H9 (cell line): ENCODE data around the gene RBM7. TPM values are rescaled to one million over a fixed set of nuclear protein-coding genes. Genes with fewer than 3 reads are reported as not detected.

ENCODE experiments used
- DNase-seq: peaks from one replicate; pipeline ENCODE4 v3.0.0-alpha.2; 2017
- H2AFZ ChIP-seq: one replicate; pipeline ENCODE4 v1.6.1; 2013; ENCODE audit warnings: mild to moderate bottlenecking, low read length, control low read depth, moderate library complexity
- H2AK5ac ChIP-seq: 2 replicates; pipeline ENCODE4 v1.6.1; 2013; ENCODE audit warnings: low read length, control low read depth, mixed read lengths; ENCODE audit not compliant: insufficient read length
- H2BK120ac ChIP-seq: one replicate; pipeline ENCODE4 v1.6.1; 2013; ENCODE audit warnings: low read depth, mild to moderate bottlenecking, low read length, control low read depth, inconsistent platforms; ENCODE audit not compliant: poor library complexity, severe bottlenecking
- H2BK12ac ChIP-seq: 2 replicates; pipeline ENCODE4 v1.6.1; 2013; ENCODE audit warnings: low read length, control low read depth, mixed read lengths, low read depth; ENCODE audit not compliant: insufficient read length
- H2BK15ac ChIP-seq: 2 replicates; pipeline ENCODE4 v1.6.1; 2013; ENCODE audit warnings: low read depth, low read length, control low read depth
- H2BK20ac ChIP-seq: one replicate; pipeline ENCODE4 v1.6.1; 2013; ENCODE audit warnings: low read depth, mild to moderate bottlenecking, low read length, control low read depth, inconsistent platforms; ENCODE audit not compliant: poor library complexity, severe bottlenecking
- H2BK5ac ChIP-seq: 2 replicates; pipeline ENCODE4 v1.6.1; 2013; ENCODE audit warnings: low read length, control low read depth, mixed read lengths; ENCODE audit not compliant: insufficient read length
- H3K14ac ChIP-seq: 2 replicates; pipeline ENCODE4 v1.6.1; 2013; ENCODE audit warnings: low read length, control low read depth; ENCODE audit not compliant: insufficient read depth
- H3K18ac ChIP-seq: 2 replicates; pipeline ENCODE4 v1.6.1; 2013; ENCODE audit warnings: low read depth, mild to moderate bottlenecking, mixed read lengths, low read length, control low read depth; ENCODE audit not compliant: insufficient read length
- H3K23ac ChIP-seq: 2 replicates; pipeline ENCODE4 v1.6.1; 2013; ENCODE audit warnings: low read length, control low read depth, mixed read lengths, low read depth; ENCODE audit not compliant: insufficient read length
- H3K23me2 ChIP-seq: 2 replicates; pipeline ENCODE4 v1.6.1; 2013; ENCODE audit warnings: low read depth, mild to moderate bottlenecking, mixed read lengths, low read length, control low read depth; ENCODE audit not compliant: insufficient read length, poor library complexity, severe bottlenecking
- H3K27ac ChIP-seq: 2 replicates; pipeline ENCODE4 v1.5.1; 2013; ENCODE audit warnings: low read length, control low read depth, mixed read lengths, low read depth; ENCODE audit not compliant: insufficient read length
- H3K27me3 ChIP-seq: 2 replicates; pipeline ENCODE4 v1.6.1; 2013; ENCODE audit warnings: low read length, control low read depth, inconsistent platforms; ENCODE audit not compliant: insufficient read depth
- H3K4ac ChIP-seq: 2 replicates; pipeline ENCODE4 v1.6.1; 2013; ENCODE audit warnings: low read depth, mild to moderate bottlenecking, control low read depth, inconsistent platforms, low read length, moderate library complexity
- H3K4me1 ChIP-seq: 2 replicates; pipeline ENCODE4 v1.6.1; 2013; ENCODE audit warnings: low read length, control low read depth, inconsistent platforms; ENCODE audit not compliant: insufficient read depth
- H3K4me2 ChIP-seq: 2 replicates; pipeline ENCODE4 v1.6.1; 2013; ENCODE audit warnings: low read length, control low read depth, mixed read lengths; ENCODE audit not compliant: insufficient read length, insufficient read depth
- H3K56ac ChIP-seq: 2 replicates; pipeline ENCODE4 v1.6.1; 2013; ENCODE audit warnings: low read depth, mild to moderate bottlenecking, mixed read lengths, low read length, control low read depth; ENCODE audit not compliant: insufficient read length
- H3K79me1 ChIP-seq: 2 replicates; pipeline ENCODE4 v1.6.1; 2013; ENCODE audit warnings: low read depth, mild to moderate bottlenecking, moderate library complexity, low read length, control low read depth, inconsistent platforms; ENCODE audit not compliant: insufficient read depth, poor library complexity, severe bottlenecking
- H3K79me2 ChIP-seq: 2 replicates; pipeline ENCODE4 v1.6.1; 2013; ENCODE audit warnings: low read length, control low read depth, inconsistent platforms; ENCODE audit not compliant: insufficient read depth
- H3K9ac ChIP-seq: 2 replicates; pipeline ENCODE4 v1.6.1; 2013; ENCODE audit warnings: low read length, control low read depth, mixed read lengths; ENCODE audit not compliant: insufficient read length; ENCODE audit errors: extremely low read depth
- H3K9me3 ChIP-seq: one replicate; pipeline ENCODE4 v1.6.1; 2013; ENCODE audit warnings: low read depth, low read length, inconsistent platforms; ENCODE audit not compliant: control insufficient read depth
- H3T11ph ChIP-seq: one replicate; pipeline ENCODE4 v1.6.1; 2013; ENCODE audit warnings: mild to moderate bottlenecking, low read length, control low read depth, inconsistent platforms
- H4K20me1 ChIP-seq: one replicate; pipeline ENCODE4 v1.6.1; 2013; ENCODE audit not compliant: control insufficient read depth, insufficient read length, insufficient read depth
- H4K5ac ChIP-seq: 2 replicates; pipeline ENCODE4 v1.6.1; 2013; ENCODE audit warnings: low read depth, mild to moderate bottlenecking, mixed read lengths, low read length, control low read depth; ENCODE audit not compliant: insufficient read length
- H4K8ac ChIP-seq: replicated peaks from 2 replicates; pipeline ENCODE4 v1.6.1; 2013; ENCODE audit warnings: low read length, control low read depth, mixed read lengths, low read depth; ENCODE audit not compliant: insufficient read length
- H4K91ac ChIP-seq: 2 replicates; pipeline ENCODE4 v1.6.1; 2013; ENCODE audit warnings: low read depth, mild to moderate bottlenecking, moderate library complexity, mixed read lengths, low read length, control low read depth; ENCODE audit not compliant: insufficient read length
- H3K27ac Mint-ChIP-seq, 3 experiments: 2 replicates in 2 of 3; 3 replicates in 1 of 3; pipeline ENCODE4 v1.8.0; 2020 to 2021; ENCODE audit warnings: mixed read lengths in 3 of 3, mild to moderate bottlenecking in 1 of 3, moderate library complexity in 1 of 3
- H3K27me3 Mint-ChIP-seq: 2 replicates; pipeline ENCODE4 v1.8.0; 2021; ENCODE audit warnings: low read depth, mild to moderate bottlenecking, moderate library complexity, mixed read lengths
- H3K36me3 Mint-ChIP-seq, 3 experiments: 2 replicates in 2 of 3; 3 replicates in 1 of 3; pipeline ENCODE4 v1.8.0; 2020 to 2021; ENCODE audit warnings: low read depth in 3 of 3, mixed read lengths in 3 of 3; ENCODE audit not compliant: insufficient read depth in 1 of 3
- H3K4me1 Mint-ChIP-seq, 2 experiments: 2 replicates each; pipeline ENCODE4 v1.8.0; 2020; ENCODE audit warnings: mixed read lengths in 2 of 2
- H3K4me3 Mint-ChIP-seq, 2 experiments: 2 replicates in 1 of 2; 3 replicates in 1 of 2; pipeline ENCODE4 v1.8.0; 2020 to 2021; ENCODE audit warnings: mild to moderate bottlenecking in 2 of 2, mixed read lengths in 2 of 2, moderate library complexity in 1 of 2
- H3K9me3 Mint-ChIP-seq, 2 experiments: 2 replicates in 1 of 2; 3 replicates in 1 of 2; pipeline ENCODE4 v1.8.0; 2020; ENCODE audit warnings: mild to moderate bottlenecking in 2 of 2, mixed read lengths in 2 of 2, moderate library complexity in 1 of 2
- WGBS: extraction: QIAGEN DNeasy Blood & Tissue Kit; methylation state at CpG from one replicate; pipeline ENCODE4 v1.1.7; 2013; ENCODE audit warnings: missing lambda C conversion rate, low lambda C conversion rate, mixed read lengths; ENCODE audit not compliant: insufficient read length; ENCODE audit errors: extremely low coverage; 5-methylcytosine and 5-hydroxymethylcytosine counted together
- total RNA-seq: library from RNA; stranded (reverse); gene quantifications from 2 replicates; pipeline ENCODE4 v1.2.1, GENCODE V29; 2021
- TF ChIP-seq, protein P1 (sequence below): fragments of 200-600 bp; sonication (generic); conservative IDR thresholded peaks from 3 replicates; pipeline ENCODE4 v1.8.0; 2021; ENCODE audit warnings: antibody characterized with exemption, mild to moderate bottlenecking

Gene RBM7
- total RNA-seq, 1 experiment from 2014 or later, result 56.4 TPM

DNA sequence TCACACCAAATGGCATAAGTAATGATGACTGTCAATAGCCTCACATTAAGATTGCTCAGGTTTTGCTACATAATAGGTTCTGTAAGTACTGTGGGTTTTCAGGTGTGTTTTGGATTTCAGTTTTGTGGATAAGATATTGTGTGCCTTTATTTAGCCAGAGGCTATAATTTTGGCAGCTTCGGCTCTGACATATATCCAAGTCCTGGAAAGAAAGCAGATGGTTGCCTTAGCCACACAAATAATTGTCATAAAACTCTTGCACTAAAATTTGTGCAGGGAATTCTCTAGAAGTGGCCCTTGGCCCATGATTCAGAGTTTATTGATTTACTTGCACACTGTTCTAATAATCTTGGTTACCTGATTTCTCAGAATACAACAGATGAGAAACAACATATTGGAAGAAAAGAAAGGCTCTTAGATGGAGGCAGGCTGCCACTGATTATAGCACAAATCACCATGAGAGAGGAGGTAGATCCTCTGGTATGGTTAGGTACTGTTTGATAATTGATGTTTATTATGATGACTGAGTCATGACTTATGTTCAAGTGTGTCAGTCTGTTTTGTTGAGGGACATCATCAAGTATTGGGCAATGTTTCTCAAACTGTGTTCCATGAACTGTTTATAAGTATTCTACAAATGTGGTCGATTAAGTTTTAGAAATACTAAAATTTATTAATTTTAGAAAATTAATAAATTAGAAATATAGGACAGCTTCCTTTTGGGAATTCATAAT, 48.5 kb downstream of the RBM7 start:
- Histone ChIP-seq H3K4ac (no peak overlapping the region), H3K14ac (no peak overlapping the region), H2AFZ (no peak overlapping the region), H2BK20ac (no peak overlapping the region), H3K27ac (no peak overlapping the region), H2BK120ac (no peak overlapping the region), H2BK15ac (no peak overlapping the region), H4K8ac (no peak overlapping the region), H3K79me2 (peaks cover 7% of the 10 kb centered on the region; the same call in 1 of the 2 replicates), H4K91ac (no peak overlapping the region), H4K20me1 (no peaks in the 10 kb centered on the region), H2AK5ac (no peak overlapping the region), H2BK12ac (no peak overlapping the region), H2BK5ac (no peak overlapping the region), H3K4me2 (no peak overlapping the region), H3K23me2 (no peaks in the 10 kb centered on the region), H3K18ac (no peak overlapping the region), H3K4me1 (no peaks in the 10 kb centered on the region), H3K56ac (no peak overlapping the region), H3K9me3 (no peaks in the 10 kb centered on the region), H3K27me3 (no peaks in the 10 kb centered on the region), H3K9ac (no peak overlapping the region), H4K5ac (no peak overlapping the region), H3T11ph (no peak overlapping the region), H3K79me1 (no peaks in the 10 kb centered on the region), H3K23ac (no peak overlapping the region)
- TF ChIP-seq, protein P1, sequence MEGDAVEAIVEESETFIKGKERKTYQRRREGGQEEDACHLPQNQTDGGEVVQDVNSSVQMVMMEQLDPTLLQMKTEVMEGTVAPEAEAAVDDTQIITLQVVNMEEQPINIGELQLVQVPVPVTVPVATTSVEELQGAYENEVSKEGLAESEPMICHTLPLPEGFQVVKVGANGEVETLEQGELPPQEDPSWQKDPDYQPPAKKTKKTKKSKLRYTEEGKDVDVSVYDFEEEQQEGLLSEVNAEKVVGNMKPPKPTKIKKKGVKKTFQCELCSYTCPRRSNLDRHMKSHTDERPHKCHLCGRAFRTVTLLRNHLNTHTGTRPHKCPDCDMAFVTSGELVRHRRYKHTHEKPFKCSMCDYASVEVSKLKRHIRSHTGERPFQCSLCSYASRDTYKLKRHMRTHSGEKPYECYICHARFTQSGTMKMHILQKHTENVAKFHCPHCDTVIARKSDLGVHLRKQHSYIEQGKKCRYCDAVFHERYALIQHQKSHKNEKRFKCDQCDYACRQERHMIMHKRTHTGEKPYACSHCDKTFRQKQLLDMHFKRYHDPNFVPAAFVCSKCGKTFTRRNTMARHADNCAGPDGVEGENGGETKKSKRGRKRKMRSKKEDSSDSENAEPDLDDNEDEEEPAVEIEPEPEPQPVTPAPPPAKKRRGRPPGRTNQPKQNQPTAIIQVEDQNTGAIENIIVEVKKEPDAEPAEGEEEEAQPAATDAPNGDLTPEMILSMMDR, result no peak
- no peak for DNase-seq
- no CpG with 5 or more reads among the region's 2 CpGs for WGBS
- H3K4me1 Mint-ChIP-seq, result 0 out of 4 replicates have a peak, but pooled peaks cover 0 to 5% of the 10 kb centered on the region in 2 experiments
- H3K4me3 Mint-ChIP-seq, result no peak overlapping the region
- peaks cover 31 to 67% (median 48%) of the 10 kb centered on the region in 3 experiments; a peak in 6 of 7 replicates for H3K36me3 Mint-ChIP-seq
- H3K9me3 Mint-ChIP-seq, result no peaks in the 10 kb centered on the region
- H3K27ac Mint-ChIP-seq, result no peak overlapping the region
- no peaks in the 10 kb centered on the region for H3K27me3 Mint-ChIP-seq
